ENCODE results near the gene LRRC4C. TPM values are rescaled to one million over a fixed set of nuclear protein-coding genes. Genes with fewer than 3 reads are reported as not detected.

The LRRC4C gene
- polyA plus RNA-seq, 1 of the 3 experiments (the other 2 are of a cell fraction) = 0.16 TPM

- 51% methylated on average over 2 of the region's 2 CpGs for WGBS (ENCODE audit: low lambda C conversion rate)
- TF ChIP-seq RCOR1 (IDR thresholded peaks at IDR 0.05; ENCODE audit: low read length) (no peak), TCF12 (IDR thresholded peaks at IDR 0.05) (no peak), GABPA (IDR thresholded peaks at IDR 0.05; ENCODE audit: low read depth) (no peak), IRF3 (IDR thresholded peaks at IDR 0.05; ENCODE audit: low read depth, low read length) (no peak), NFIC (IDR thresholded peaks at IDR 0.05; ENCODE audit: borderline replicate concordance) (no peak), RXRA (IDR thresholded peaks at IDR 0.05; ENCODE audit: borderline replicate concordance, low read depth) (no peak), JUND (IDR thresholded peaks at IDR 0.05) (no peak), USF2 (IDR thresholded peaks at IDR 0.05; ENCODE audit: borderline replicate concordance, low read depth, low read length) (no peak), TAF1 (IDR thresholded peaks at IDR 0.05; ENCODE audit: borderline replicate concordance, low read depth, low read length) (no peak), RFX5 (IDR thresholded peaks at IDR 0.05; ENCODE audit: low read length) (no peak), NRF1 (IDR thresholded peaks at IDR 0.05; ENCODE audit: low read depth, low read length) (no peak), SMC3 (IDR thresholded peaks at IDR 0.05; ENCODE audit: low read depth, low read length) (no peak), EP300 (IDR thresholded peaks at IDR 0.05; ENCODE audit: borderline replicate concordance in 1 of 2, low read depth in 1 of 2, low read length in 1 of 2) (no peak)
- POLR2A ChIA-PET = no interaction called here
Measured at GRCh38 chr11:40387240-40387980, 1072.0 kb downstream of the LRRC4C start.

GRCh38 chr11:40384991-40385390 is 1074.5 kb downstream of the LRRC4C start:
- Histone ChIP-seq H3K79me2 (ENCODE audit: insufficient read depth) (no peaks in the 10 kb centered on the region), H3K4me3 (ENCODE audit: low read depth in 2 of 2, low read length in 1 of 2) (no peak overlapping the region), H3K9me2 (no peaks in the 10 kb centered on the region), H3K4me2 (no peak overlapping the region), H3F3A (replicated peaks; ENCODE audit: insufficient read depth) (peaks cover 4% of the 10 kb centered on the region), H3K9ac (no peak overlapping the region), H3K27ac (ENCODE audit: low read depth in 2 of 2, low read length in 1 of 2) (peak overlapping the region in 1 of 2 experiments; percentile 84; a peak in 2 of 4 replicates), H4K20me1 (ENCODE audit: insufficient read depth) (no peaks in the 10 kb centered on the region), H3K36me3 (replicated peaks in 1 of 2; ENCODE audit: control insufficient read depth in 1 of 2, insufficient read depth in 2 of 2, low read length in 1 of 2) (no peaks in the 10 kb centered on the region), H2AFZ (ENCODE audit: low read depth) (0 out of 2 replicates have a peak overlapping the region, but pooled peaks have one; percentile 7), H3K4me1 (ENCODE audit: control insufficient read depth in 1 of 2, insufficient read depth in 2 of 2, low read depth in 1 of 2, low read length in 1 of 2) (no peaks in the 10 kb centered on the region), H3K9me3 (no peaks in the 10 kb centered on the region), H3K27me3 (ENCODE audit: insufficient read depth) (no peaks in the 10 kb centered on the region)
- ChIA-PET CTCF (no interaction called here), POLR2A (no interaction called here)
- no peak for DNase-seq
- 41% methylated on average over 1 of the region's 1 CpG for WGBS (ENCODE audit: low lambda C conversion rate)
- TF ChIP-seq TAF1 (IDR thresholded peaks at IDR 0.05; ENCODE audit: borderline replicate concordance, low read depth, low read length) (no peak), YY1 (IDR thresholded peaks at IDR 0.05; ENCODE audit: low read depth) (no peak), USF2 (IDR thresholded peaks at IDR 0.05; ENCODE audit: borderline replicate concordance, low read depth, low read length) (no peak), RCOR1 (IDR thresholded peaks at IDR 0.05; ENCODE audit: low read length) (no peak), TCF12 (IDR thresholded peaks at IDR 0.05) (peak; percentile 81), SMC3 (IDR thresholded peaks at IDR 0.05; ENCODE audit: low read depth, low read length) (no peak), USF1 (IDR thresholded peaks at IDR 0.05; ENCODE audit: borderline replicate concordance, low read depth) (no peak), MAX (IDR thresholded peaks at IDR 0.05; ENCODE audit: low read depth) (peak; percentile 70), RFX5 (IDR thresholded peaks at IDR 0.05; ENCODE audit: low read length) (no peak), FOSL2 (IDR thresholded peaks at IDR 0.05; ENCODE audit: borderline replicate concordance, low read depth) (peak; percentile 43; the same call in 1 of the 2 replicates)

More at GRCh38 chr11:40387240-40387980, 1072.0 kb downstream of the LRRC4C start:
- H3K9me3 ChIP-seq = no peaks in the 10 kb centered on the region
- H3K4me2 ChIP-seq = no peak overlapping the region
- peak overlapping the region in 1 of 2 experiments; percentile 54; a peak in 1 of 4 replicates for H3K27ac ChIP-seq (ENCODE audit: low read depth in 2 of 2, low read length in 1 of 2)
- H3K9ac ChIP-seq = no peak overlapping the region
- DNase-seq = no peak
- H3K27me3 ChIP-seq (ENCODE audit: insufficient read depth) = no peaks in the 10 kb centered on the region
- no peaks in the 10 kb centered on the region for H3K79me2 ChIP-seq (ENCODE audit: insufficient read depth)
- H3K4me1 ChIP-seq (ENCODE audit: control insufficient read depth in 1 of 2, insufficient read depth in 2 of 2, low read depth in 1 of 2, low read length in 1 of 2) = no peaks in the 10 kb centered on the region
- CTCF ChIA-PET = no interaction called here
- H3F3A ChIP-seq (replicated peaks; ENCODE audit: insufficient read depth) = peaks cover 4% of the 10 kb centered on the region
- no peaks in the 10 kb centered on the region for H4K20me1 ChIP-seq (ENCODE audit: insufficient read depth)
- no peak overlapping the region for H2AFZ ChIP-seq (ENCODE audit: low read depth)
- H3K36me3 ChIP-seq (replicated peaks in 1 of 2; ENCODE audit: control insufficient read depth in 1 of 2, insufficient read depth in 2 of 2, low read length in 1 of 2) = no peaks in the 10 kb centered on the region
- no peak overlapping the region for H3K4me3 ChIP-seq (ENCODE audit: low read depth in 2 of 2, low read length in 1 of 2)
- H3K9me2 ChIP-seq = no peaks in the 10 kb centered on the region

All from SK-N-SH (cell line).